HEK293 (cell line): ENCODE measurements around the gene DDIT3.

Source experiments
- REPIN1 ChIP-seq: fragments of 450-650 bp; formaldehyde crosslinking; IDR thresholded peaks from 2 replicates; pipeline ENCODE4 v1.5.1; 2017; ENCODE audit warnings: missing biosample characterization, missing genetic modification characterization, low read depth
- SETDB1 ChIP-seq: IDR thresholded peaks from one replicate; pipeline ENCODE4 v1.6.1; 2017; ENCODE audit warnings: mild to moderate bottlenecking, low read length, moderate library complexity, mixed read lengths; ENCODE audit not compliant: insufficient read length
- ZBTB7A ChIP-seq: fragments of 450-650 bp; formaldehyde crosslinking; IDR thresholded peaks from 2 replicates; pipeline ENCODE4 v1.5.1; 2016; ENCODE audit warnings: low read depth, missing biosample characterization, missing genetic modification characterization
- ZNF747 ChIP-seq: fragments of 450-650 bp; formaldehyde crosslinking; IDR thresholded peaks from 2 replicates; pipeline ENCODE4 v1.5.1; 2016; ENCODE audit warnings: missing biosample characterization, missing genetic modification characterization
- ZNF837 ChIP-seq: fragments of 450-650 bp; formaldehyde crosslinking; IDR thresholded peaks from 2 replicates; pipeline ENCODE4 v1.5.1; 2016; ENCODE audit warnings: missing biosample characterization, missing genetic modification characterization
- TF ChIP-seq, protein P1 (sequence below): fragments of 450-650 bp; formaldehyde crosslinking; IDR thresholded peaks from 2 replicates; pipeline ENCODE4 v1.5.1; 2016; ENCODE audit warnings: missing biosample characterization, missing genetic modification characterization
- TF ChIP-seq, protein P2 (sequence below): fragments of 450-650 bp; formaldehyde crosslinking; IDR thresholded peaks from 2 replicates; pipeline ENCODE4 v1.5.1; 2016; ENCODE audit warnings: missing biosample characterization, missing genetic modification characterization

- TF ChIP-seq, protein P1, sequence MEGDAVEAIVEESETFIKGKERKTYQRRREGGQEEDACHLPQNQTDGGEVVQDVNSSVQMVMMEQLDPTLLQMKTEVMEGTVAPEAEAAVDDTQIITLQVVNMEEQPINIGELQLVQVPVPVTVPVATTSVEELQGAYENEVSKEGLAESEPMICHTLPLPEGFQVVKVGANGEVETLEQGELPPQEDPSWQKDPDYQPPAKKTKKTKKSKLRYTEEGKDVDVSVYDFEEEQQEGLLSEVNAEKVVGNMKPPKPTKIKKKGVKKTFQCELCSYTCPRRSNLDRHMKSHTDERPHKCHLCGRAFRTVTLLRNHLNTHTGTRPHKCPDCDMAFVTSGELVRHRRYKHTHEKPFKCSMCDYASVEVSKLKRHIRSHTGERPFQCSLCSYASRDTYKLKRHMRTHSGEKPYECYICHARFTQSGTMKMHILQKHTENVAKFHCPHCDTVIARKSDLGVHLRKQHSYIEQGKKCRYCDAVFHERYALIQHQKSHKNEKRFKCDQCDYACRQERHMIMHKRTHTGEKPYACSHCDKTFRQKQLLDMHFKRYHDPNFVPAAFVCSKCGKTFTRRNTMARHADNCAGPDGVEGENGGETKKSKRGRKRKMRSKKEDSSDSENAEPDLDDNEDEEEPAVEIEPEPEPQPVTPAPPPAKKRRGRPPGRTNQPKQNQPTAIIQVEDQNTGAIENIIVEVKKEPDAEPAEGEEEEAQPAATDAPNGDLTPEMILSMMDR = no peak
- TF ChIP-seq ZBTB7A = no peak
- TF ChIP-seq SETDB1 = no peak
- TF ChIP-seq, protein P2, sequence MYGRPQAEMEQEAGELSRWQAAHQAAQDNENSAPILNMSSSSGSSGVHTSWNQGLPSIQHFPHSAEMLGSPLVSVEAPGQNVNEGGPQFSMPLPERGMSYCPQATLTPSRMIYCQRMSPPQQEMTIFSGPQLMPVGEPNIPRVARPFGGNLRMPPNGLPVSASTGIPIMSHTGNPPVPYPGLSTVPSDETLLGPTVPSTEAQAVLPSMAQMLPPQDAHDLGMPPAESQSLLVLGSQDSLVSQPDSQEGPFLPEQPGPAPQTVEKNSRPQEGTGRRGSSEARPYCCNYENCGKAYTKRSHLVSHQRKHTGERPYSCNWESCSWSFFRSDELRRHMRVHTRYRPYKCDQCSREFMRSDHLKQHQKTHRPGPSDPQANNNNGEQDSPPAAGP (tag by site-specific recombination) = no peak
- no peak for TF ChIP-seq ZNF837 (tag by site-specific recombination)
- TF ChIP-seq REPIN1 (tag by site-specific recombination) = no peak
- TF ChIP-seq ZNF747 (tag by site-specific recombination) = no peak
Measured at GRCh38 chr12:57543581-57543980, 23.3 kb upstream of the DDIT3 start.
